RCC 7860 (cell line): ENCODE measurements around the gene COMMD9.

ENCODE experiments used
- DNase-seq: peaks from one replicate; pipeline ENCODE4 v3.0.0-alpha.2; 2015; ENCODE audit warnings: low spot score
- FAIRE-seq: peaks from 2 replicates; lab custom pipeline; 2012; peaks lifted over from hg19 to GRCh38; lab: Jason Lieb, UNC

Gene COMMD9

DNA sequence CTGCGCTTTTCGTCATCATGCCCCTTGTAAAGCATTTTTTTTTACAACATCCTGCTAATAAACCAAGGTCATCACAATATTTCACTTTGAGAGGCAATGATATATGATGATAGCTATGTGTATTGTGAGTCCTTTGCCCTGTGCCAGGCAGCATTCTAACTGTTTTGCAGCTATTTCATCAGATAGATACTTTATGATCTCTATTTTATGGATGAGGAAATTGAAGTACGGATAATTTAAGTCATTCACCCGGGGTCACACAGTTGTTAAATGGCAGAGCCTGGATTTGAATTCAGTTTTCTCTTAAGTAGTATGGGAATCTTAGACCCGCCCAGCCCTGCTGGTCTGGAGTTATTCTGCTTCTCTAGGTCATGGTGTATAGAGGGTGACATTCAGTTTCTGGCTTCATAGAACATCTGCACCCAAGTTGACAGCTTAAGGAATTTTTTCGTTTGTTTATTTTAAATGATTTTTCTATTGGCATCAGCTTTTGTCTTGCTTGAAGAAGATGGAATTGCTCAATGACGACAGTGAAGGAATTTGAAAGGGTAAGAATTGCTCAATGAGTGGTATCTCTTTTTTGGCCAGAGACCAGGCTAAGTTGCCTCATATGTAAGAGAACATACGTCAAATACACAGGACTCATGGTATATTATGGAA lies 7.8 kb upstream of the COMMD9 start:
- no peak for DNase-seq
- no peak for FAIRE-seq

- DNase-seq (no peak), FAIRE-seq (no peak)
Observed at GRCh38 chr11:36295926-36296325, 6.7 kb upstream of the COMMD9 start, which contains the start of gene PRR5L. Gene PRR5L (plus strand): TSS chr11:36296288. CDS start chr11:36401122, 104,834 bp downstream.

GRCh38 chr11:36292311-36292722 lies 3.1 kb upstream of the COMMD9 start:
- FAIRE-seq, result peak; percentile 23
- peak; percentile 44 for DNase-seq

DNA sequence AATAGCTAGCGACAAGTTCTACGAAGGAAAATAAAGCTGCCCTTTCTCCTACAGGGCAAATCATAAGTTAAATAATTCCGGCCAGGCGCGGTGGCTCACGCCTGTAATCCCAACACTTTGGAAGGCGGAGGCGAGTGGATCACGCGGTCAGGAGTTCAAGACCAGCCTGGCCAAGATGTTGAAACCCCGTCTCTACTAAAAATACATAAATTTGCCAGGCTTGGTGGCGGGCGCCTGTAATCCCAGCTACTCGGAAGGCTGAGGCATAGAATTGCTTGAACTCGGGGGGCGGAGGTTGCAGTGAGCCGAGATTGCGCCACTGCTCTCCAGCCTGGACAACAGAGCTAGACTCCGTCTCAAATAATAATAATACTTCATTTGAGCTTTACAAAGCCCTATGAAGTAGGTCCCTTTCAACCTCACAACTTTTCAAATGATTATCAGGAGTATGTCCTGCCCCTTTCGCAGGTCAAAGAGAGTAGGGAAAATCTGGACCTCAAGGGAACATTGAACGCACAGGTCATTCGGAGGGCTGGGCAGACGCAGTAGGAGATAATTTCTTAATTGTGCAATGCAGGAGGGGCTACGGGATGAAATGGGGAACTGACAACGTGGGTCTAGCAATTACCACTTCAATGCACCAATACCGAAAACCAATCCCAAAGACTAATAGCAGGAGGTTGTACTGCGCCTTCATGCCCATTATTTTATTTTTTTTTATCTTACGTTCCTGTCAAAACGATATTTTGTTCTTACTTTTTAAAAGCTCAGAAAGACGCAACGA lies 590 bp downstream of the COMMD9 start:
- FAIRE-seq, result no peak

DNA sequence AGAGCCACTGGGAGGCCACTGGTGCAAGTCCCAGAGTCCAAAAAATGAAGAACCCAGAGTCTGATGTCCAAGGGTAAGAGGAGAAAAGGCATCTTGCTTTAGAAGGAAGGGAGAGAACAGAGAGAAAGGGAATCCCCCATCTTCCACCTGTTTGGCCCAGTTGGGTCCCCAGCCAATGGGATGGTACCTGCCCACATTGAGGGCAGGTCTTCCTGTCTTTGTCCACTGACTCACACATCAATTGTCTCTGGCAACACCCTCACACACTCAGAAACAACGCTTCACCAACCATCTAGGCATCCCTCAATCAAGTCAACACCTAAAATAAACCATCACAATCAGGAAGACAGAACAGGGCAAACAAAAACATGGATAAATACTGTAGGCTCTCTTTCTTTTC lies 6.3 kb downstream of the COMMD9 start:
- no peak for DNase-seq
- FAIRE-seq, result no peak

More for the DNA sequence above, 590 bp downstream of the COMMD9 start:
- DNase-seq, result no peak

- FAIRE-seq (no peak), DNase-seq (no peak)
Observed at GRCh38 chr11:36281850-36282249, 7.4 kb downstream of the COMMD9 start.

DNA sequence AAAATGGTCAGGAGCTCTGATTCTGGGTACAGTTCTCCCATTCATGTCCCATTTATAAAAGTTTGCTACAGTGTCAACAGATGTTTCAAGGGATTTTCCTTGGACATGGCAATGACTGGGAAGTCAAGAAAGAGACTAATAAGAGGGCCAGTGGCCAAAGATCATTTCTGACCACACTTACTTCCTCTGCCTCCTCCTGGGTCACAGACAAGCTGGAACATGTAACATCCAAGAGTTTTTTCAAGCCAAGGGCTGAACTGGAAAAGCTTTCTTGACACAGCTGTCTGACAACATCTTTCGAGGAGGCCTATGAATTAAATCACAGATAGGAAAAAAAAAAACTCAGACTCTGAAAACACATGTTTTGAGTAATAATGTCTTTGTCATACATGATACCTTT lies 8.7 kb downstream of the COMMD9 start:
- DNase-seq (no peak), FAIRE-seq (no peak)

GRCh38 chr11:36278531-36279282 lies 10.5 kb downstream of the COMMD9 start:
- DNase-seq (no peak), FAIRE-seq (no peak)

- FAIRE-seq, result no peak
- DNase-seq, result no peak
Observed at GRCh38 chr11:36274414-36274813, 14.8 kb downstream of the COMMD9 start.

GRCh38 chr11:36273110-36273509 lies 16.1 kb downstream of the COMMD9 start:
- FAIRE-seq (no peak), DNase-seq (no peak)

DNA sequence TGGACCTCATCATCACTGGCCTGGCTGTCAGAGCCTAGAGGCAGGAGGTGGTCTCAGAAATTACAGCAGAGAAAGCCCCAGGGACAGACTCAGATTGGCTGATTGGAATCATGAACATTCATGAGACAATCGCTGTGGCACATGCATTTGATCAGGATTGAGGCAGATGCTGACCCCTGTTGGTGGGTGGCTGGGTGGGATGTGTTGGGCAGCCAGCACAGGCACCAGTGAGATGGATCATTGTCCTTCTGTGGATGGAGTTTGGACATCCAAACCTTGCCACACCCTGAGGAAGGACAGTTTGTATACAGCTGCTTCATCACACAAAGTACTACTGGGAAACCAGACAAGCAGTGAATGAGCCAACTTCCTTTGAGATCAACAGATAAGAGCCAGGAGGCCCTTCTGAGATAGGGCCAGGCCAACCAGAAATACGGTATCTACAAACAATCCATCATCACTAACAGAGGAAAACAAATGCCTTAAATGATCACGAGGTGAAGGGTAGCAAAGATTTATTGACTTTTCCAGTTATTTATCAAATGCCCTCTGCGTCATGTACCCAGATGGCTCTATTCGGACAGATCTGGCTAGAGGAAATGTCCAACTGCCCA lies 17.3 kb downstream of the COMMD9 start:
- FAIRE-seq, result no peak
- no peak for DNase-seq

GRCh38 chr11:36270701-36271100 lies 18.5 kb downstream of the COMMD9 start:
- DNase-seq (no peak), FAIRE-seq (no peak)

- FAIRE-seq, result no peak
- DNase-seq, result no peak
Observed at GRCh38 chr11:36268337-36268985, 20.8 kb downstream of the COMMD9 start.

GRCh38 chr11:36266767-36267166 lies 22.5 kb downstream of the COMMD9 start:
- DNase-seq, result no peak
- FAIRE-seq, result no peak

DNA sequence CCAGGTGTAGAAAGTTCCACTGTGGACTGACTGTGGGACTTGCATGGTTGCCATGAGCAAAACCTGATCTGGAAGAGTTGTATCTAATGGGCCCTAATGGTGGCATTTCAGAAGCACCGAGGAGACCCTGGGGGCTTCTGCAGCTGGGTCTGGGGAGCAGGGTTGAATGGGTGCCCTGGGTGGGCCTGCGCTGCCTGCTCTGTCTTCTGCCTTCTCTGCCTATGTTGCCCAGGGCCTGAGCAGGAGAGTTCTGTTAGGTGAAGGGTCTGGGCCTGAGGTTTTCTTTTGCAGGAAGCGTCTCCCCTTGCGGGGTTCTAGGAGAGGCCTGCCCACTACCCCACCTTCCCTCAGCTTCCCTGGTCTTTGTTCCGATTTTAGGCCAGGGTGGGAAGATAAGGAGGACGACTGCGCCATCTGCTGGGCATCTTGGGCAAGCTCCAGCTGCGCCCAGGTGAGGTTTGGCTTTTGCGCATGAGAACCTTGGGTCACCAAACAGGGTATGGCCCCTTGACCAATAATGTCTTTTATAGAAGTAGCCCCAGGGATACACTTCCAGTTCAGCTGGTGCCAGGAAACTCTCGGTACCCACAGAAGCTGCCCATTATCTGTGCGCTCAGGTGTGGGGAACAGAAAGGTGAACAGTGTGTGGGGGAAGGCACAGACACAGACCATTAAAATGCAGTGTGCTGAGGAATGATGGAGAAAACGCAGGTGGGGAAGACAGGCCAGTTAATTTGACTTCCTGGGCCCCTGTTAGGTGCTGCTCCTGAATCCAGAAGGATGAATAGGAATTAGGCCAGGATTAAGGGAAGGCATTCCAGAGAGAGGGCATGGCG lies 23.2 kb downstream of the COMMD9 start:
- FAIRE-seq (no peak), DNase-seq (peak; percentile 26)

DNA sequence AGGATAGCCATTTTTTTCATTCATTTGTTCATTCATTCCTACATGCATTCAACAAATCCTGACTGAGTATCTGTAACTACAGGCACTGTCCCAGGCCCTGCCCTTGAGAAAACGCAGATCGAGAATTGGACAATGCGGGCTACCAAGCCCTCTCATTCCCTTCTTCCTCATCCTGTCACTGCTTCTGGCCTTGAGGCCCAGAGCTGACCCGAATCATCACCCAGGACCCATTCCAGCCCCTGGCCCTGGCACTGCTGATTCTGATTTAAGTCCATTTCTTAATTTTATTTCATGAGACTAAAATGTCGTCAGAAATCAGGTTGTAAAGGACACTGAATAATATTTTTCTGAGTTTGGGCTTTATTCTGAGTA lies 24.3 kb downstream of the COMMD9 start:
- no peak for DNase-seq
- no peak for FAIRE-seq

DNA sequence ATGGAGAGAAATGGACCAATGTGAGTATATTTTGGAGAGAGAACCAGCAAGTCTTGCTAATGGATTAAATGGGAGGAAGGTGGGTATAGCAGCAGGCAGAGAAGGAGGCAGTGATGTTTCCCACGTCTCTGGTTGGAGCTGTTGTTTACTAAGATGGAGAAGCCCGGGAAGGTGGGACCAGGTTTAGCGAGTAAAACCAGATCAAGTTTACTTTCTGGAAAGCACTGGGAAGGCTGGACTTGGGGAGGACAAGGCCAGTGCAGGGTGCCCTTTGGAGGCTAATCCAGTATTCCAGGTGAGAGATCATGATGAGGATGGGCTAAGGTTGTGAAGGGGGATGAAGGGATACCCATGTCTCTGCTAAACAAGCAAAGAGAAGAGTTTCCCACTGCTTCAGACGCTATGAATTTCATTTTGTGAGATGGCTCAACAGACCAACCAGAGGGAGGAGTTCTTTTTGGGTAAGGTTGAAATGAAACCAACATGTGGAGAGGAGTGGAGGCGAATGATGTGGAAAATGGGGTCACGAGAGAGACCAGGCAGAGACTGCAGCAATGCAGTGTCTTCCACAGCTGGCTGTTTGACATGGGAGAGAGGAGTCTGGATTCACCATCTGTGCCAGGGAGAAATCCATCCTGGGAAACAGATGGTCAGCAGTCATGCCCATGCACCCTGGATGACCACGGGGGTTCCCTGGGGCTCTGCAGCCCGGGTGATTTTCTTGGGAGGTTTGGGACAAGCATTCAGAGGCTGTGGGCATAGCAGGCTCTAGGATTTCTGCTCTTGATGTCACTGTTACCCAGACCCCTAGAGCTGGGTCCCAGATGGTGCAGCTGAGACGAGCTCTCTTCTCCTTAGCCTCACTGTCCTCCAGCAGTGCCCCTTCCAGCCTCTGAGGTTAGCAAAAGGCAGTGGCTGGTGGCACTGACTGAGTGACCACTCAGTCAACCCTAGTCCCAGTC lies 24.9 kb downstream of the COMMD9 start:
- no peak for DNase-seq
- no peak for FAIRE-seq

DNA sequence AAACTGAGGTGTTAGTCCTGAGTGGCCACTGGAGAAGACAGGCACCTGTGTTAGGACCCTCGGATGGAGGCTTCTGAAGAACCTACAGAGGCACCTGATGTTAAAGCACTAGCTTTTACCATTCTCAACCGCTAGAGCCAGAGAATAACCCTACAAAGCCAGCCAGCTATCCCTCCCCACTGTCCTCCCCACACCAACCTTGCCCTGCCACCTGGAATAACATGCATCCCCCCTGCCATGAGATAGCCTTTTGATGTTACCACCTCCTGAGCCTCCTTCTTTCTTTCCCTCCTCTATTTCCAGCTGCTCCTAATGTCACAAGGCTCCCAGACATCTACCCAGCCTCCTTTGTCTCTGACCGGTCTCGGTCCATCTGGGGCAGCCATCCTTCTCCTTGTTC lies 28.1 kb downstream of the COMMD9 start:
- no peak for DNase-seq
- FAIRE-seq, result no peak
